Esophagus squamous epithelium (tissue), 4 donors: ENCODE measurements around the gene TOE1.

Experiments used
- CTCF ChIP-seq, 6 experiments: fragments of 450-650 bp in 4 of 6; fragments of 200-600 bp in 2 of 6; sonication (generic) in 2 of 6; IDR thresholded peaks; one replicate each; pipeline ENCODE4 v1.5.1; 2016 to 2019; ENCODE audit warnings: antibody characterized with exemption in 6 of 6, mild to moderate bottlenecking in 4 of 6, moderate library complexity in 4 of 6
- POLR2A ChIP-seq, 4 donors: fragments of 450-650 bp; IDR thresholded peaks; one replicate each; pipeline ENCODE4 v1.6.1; 2017; ENCODE audit warnings: antibody characterized with exemption in 4 of 4, mild to moderate bottlenecking in 4 of 4, moderate library complexity in 3 of 4

- TF ChIP-seq CTCF (IDR thresholded peaks at IDR 0.05) (no peak), POLR2A (IDR thresholded peaks at IDR 0.05) (no peak)
Observed at GRCh38 chr1:45353685-45354084, 13.7 kb downstream of the TOE1 start.
